Stimulated activated naive CD8-positive, alpha-beta T cell treated with anti-CD3 and anti-CD28 coated beads, Interleukin-15, Interleukin-2, amounts not matched to agents 100 ng/mL and 50 ng/mL, for 24 hours (primary cell): ENCODE results near the gene HLA-DRA.

ENCODE experiments used
- H3K27ac Mint-ChIP-seq: one replicate; pipeline ENCODE4 v1.8.0; 2021; ENCODE audit warnings: mild to moderate bottlenecking, mixed read lengths
- H3K27me3 Mint-ChIP-seq: one replicate; pipeline ENCODE4 v1.8.0; 2021; ENCODE audit warnings: mixed read lengths
- H3K36me3 Mint-ChIP-seq: one replicate; pipeline ENCODE4 v1.8.0; 2021; ENCODE audit warnings: low read depth, mixed read lengths
- H3K4me1 Mint-ChIP-seq: one replicate; pipeline ENCODE4 v1.8.0; 2021; ENCODE audit warnings: low read depth, mixed read lengths
- H3K4me3 Mint-ChIP-seq: one replicate; pipeline ENCODE4 v1.8.0; 2021; ENCODE audit warnings: mild to moderate bottlenecking, mixed read lengths
- H3K9me3 Mint-ChIP-seq: one replicate; pipeline ENCODE4 v1.8.0; 2021; ENCODE audit warnings: mixed read lengths

The HLA-DRA gene

GRCh38 chr6:32439602-32440214 lies at the start of gene HLA-DRA:
Gene HLA-DRA, plus strand, starts transcription at chr6:32439887. Its CDS starts 64 bp downstream, at chr6:32439951.
- Mint-ChIP-seq H3K4me3 (peak within 1 kb of the TSS; percentile 81), H3K4me1 (peaks cover 23% of the 10 kb centered on the region), H3K27ac (peak within 1 kb of the TSS; percentile 79), H3K36me3 (peaks cover 12% of the 10 kb centered on the region), H3K27me3 (peaks cover 22% of the 10 kb centered on the region), H3K9me3 (no peaks in the 10 kb centered on the region)

GRCh38 chr6:32391505-32391904 lies 48.2 kb upstream of the HLA-DRA start:
- no peak overlapping the region for H3K4me3 Mint-ChIP-seq
- peaks cover 5% of the 10 kb centered on the region for H3K4me1 Mint-ChIP-seq
- H3K36me3 Mint-ChIP-seq, result no peaks in the 10 kb centered on the region
- H3K27ac Mint-ChIP-seq, result no peak overlapping the region
- H3K27me3 Mint-ChIP-seq, result peaks cover 38% of the 10 kb centered on the region
- H3K9me3 Mint-ChIP-seq, result no peaks in the 10 kb centered on the region

- Mint-ChIP-seq H3K4me1 (peaks cover 10% of the 10 kb centered on the region), H3K27me3 (peaks cover 29% of the 10 kb centered on the region), H3K4me3 (no peak overlapping the region), H3K9me3 (no peaks in the 10 kb centered on the region), H3K27ac (no peak overlapping the region), H3K36me3 (no peaks in the 10 kb centered on the region)
Observed at GRCh38 chr6:32393665-32394420, 45.8 kb upstream of the HLA-DRA start.

DNA sequence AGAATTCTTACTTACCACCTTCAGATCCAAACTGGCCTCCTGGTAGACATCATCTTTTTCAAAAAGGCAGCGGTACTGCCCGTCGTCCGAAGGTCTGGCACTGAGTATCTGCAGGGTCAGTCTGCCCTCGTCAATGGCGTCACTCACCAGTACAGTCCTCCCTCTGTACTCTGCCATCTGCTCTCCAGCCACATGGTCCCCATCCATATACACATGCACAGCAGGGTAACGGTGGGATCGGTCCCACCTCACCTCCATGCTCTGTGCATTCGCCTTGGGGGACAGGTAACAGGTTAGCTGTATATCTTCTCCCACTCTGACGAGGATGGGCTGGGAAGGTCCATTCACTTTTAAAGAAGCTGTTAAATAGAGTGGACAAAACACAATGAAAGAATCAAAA lies 43.7 kb upstream of the HLA-DRA start:
- no peaks in the 10 kb centered on the region for H3K36me3 Mint-ChIP-seq
- peaks cover 10% of the 10 kb centered on the region for H3K4me1 Mint-ChIP-seq
- peaks cover 29% of the 10 kb centered on the region for H3K27me3 Mint-ChIP-seq
- H3K4me3 Mint-ChIP-seq, result no peak overlapping the region
- no peaks in the 10 kb centered on the region for H3K9me3 Mint-ChIP-seq
- H3K27ac Mint-ChIP-seq, result no peak overlapping the region

DNA sequence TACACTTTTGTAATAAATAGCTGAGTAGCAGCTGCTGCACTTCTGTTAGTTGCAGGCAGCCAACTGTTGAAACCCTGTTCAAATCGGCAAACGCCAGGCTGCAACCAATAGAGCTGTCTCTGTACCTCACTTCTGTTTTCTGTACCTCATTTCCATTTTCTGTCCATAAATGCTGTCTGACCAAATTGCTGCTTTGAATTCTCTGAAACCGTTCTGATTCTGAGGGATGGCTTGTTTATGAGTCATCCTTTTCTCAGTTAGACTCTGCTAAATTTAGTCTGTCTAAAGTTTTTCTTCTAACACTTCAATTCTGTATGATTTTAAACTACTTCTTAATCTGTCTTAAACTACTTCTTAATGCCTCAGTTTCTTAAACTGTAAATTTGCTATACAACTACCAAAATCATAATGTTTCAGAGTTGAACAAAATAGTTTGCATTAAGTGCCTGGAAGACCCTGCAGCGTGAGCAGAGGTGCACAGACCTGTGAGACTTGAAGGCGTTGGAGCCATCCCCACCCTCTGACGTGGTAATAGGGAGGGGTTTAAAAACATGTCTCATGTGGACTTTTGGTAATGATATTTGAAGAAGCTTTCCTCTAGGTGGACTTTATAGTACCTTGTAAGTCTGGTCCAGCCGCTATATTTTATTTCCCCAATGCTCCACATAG lies 42.3 kb upstream of the HLA-DRA start:
- H3K9me3 Mint-ChIP-seq, result no peaks in the 10 kb centered on the region
- H3K4me1 Mint-ChIP-seq, result peaks cover 10% of the 10 kb centered on the region
- H3K27ac Mint-ChIP-seq, result no peak overlapping the region
- H3K27me3 Mint-ChIP-seq, result peaks cover 29% of the 10 kb centered on the region
- H3K36me3 Mint-ChIP-seq, result no peaks in the 10 kb centered on the region
- H3K4me3 Mint-ChIP-seq, result no peak overlapping the region

DNA sequence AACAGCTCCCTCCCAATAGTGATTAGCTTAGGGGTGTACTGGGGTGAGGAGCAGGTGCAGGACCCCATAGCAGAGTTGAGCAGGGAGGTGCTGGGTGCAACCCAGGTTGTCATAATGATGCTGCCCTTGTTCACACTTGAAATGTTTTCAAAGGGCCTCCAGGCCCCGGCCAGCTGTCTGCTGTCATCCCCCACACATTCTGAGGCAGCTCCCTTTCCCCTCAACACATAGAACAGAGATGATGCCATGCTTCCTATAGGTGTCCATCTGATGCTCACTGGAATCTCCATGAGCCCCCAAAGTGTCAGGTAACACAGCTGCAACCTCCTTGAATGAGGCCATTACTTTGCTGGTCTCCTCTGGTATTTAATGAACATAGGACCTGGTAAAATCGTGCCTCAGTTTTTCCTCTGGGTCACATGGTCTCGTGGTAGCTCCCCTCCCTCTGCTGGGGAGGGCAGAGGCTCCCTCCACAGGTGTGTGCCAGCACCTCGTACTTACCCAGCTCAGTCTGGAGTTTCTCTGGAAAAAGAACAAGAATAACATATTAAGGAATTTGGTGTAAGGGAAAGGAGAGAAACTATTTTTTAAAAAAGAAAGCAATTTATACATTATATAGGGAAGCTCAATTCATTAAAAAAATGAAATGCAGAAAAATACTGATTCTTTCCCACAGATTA lies 38.3 kb upstream of the HLA-DRA start:
- no peak overlapping the region for H3K4me3 Mint-ChIP-seq
- H3K36me3 Mint-ChIP-seq, result no peaks in the 10 kb centered on the region
- H3K4me1 Mint-ChIP-seq, result peaks cover 5% of the 10 kb centered on the region
- no peaks in the 10 kb centered on the region for H3K9me3 Mint-ChIP-seq
- H3K27me3 Mint-ChIP-seq, result peaks cover 21% of the 10 kb centered on the region
- no peak overlapping the region for H3K27ac Mint-ChIP-seq

- no peaks in the 10 kb centered on the region for H3K4me1 Mint-ChIP-seq
- H3K9me3 Mint-ChIP-seq, result no peaks in the 10 kb centered on the region
- no peak overlapping the region for H3K4me3 Mint-ChIP-seq
- H3K27me3 Mint-ChIP-seq, result peaks cover 33% of the 10 kb centered on the region
- no peak overlapping the region for H3K27ac Mint-ChIP-seq
- H3K36me3 Mint-ChIP-seq, result no peaks in the 10 kb centered on the region
Observed at GRCh38 chr6:32402812-32403211, 36.9 kb upstream of the HLA-DRA start.

DNA sequence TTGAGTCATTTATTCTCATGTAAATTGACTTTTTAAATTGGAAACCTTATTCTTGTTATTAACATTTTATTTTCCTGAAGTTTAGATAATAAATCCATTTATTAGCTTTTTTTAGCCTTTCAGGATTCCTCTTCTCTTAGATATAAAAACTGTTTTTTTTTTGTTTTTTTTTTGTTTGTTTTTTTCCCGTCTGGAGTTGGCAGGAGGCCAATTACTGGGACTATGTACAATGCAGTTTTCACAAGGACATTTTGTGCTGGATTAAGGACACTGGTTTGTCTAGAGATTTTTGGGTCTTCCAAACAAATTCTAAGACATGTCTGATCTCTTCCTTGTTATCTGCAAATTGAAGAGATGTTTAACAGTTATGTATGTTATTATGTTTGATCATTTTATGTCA lies 34.0 kb upstream of the HLA-DRA start:
- H3K27ac Mint-ChIP-seq, result no peak overlapping the region
- H3K9me3 Mint-ChIP-seq, result no peaks in the 10 kb centered on the region
- peaks cover 33% of the 10 kb centered on the region for H3K27me3 Mint-ChIP-seq
- H3K36me3 Mint-ChIP-seq, result no peaks in the 10 kb centered on the region
- no peak overlapping the region for H3K4me3 Mint-ChIP-seq
- no peaks in the 10 kb centered on the region for H3K4me1 Mint-ChIP-seq

DNA sequence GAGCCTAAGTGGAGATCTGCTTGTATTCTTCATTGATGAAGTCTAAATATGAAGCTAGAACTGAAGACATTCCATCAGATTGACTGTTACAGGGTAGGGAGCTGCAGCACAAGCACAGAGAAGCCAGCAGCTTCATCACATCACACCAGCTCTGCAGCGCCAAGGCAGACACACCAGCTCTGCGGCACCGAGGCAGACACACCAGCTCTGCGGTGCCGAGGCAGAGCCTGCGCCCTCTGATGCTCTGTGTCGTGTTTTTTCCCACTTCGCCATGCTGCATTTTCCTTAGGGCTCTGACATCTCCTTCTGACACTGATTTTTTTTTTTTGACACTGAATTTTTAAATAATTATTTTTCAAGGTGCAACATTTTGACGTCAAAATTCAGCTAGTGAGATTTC lies 33.5 kb upstream of the HLA-DRA start:
- Mint-ChIP-seq H3K27ac (no peak overlapping the region), H3K9me3 (no peaks in the 10 kb centered on the region), H3K4me3 (no peak overlapping the region), H3K36me3 (no peaks in the 10 kb centered on the region), H3K4me1 (no peaks in the 10 kb centered on the region), H3K27me3 (peaks cover 37% of the 10 kb centered on the region)

- Mint-ChIP-seq H3K4me3 (no peak within 1 kb of the TSS), H3K27ac (no peak within 1 kb of the TSS), H3K27me3 (peaks cover 37% of the 10 kb centered on the region), H3K36me3 (no peaks in the 10 kb centered on the region), H3K4me1 (no peaks in the 10 kb centered on the region), H3K9me3 (no peaks in the 10 kb centered on the region)
Observed at GRCh38 chr6:32406857-32407256, 32.8 kb upstream of the HLA-DRA start, which contains the start of gene BTNL2. Gene BTNL2, minus strand, starts transcription at chr6:32407181. Its CDS starts 58 bp downstream, at chr6:32407123.

DNA sequence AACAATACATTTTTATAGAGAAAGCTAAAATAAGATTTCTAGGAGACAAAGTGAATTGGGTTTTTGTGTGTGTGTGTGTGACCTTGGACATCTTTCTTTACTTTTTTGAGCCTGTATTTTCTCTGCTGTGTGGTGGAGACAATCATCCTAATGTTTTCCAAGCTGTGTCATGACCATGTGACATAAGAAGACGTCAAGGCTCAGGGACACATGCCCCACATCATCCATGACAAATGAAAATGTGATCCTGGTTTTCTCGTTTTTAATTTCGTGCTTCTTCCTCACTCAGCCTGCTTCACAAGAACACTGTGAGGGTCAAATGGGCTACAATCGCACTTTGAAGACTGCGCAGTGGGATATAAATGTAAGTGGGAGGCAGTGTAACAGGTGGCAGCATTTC lies 28.8 kb upstream of the HLA-DRA start:
- peaks cover 5% of the 10 kb centered on the region for H3K4me1 Mint-ChIP-seq
- H3K36me3 Mint-ChIP-seq, result no peaks in the 10 kb centered on the region
- H3K9me3 Mint-ChIP-seq, result no peaks in the 10 kb centered on the region
- H3K27me3 Mint-ChIP-seq, result peaks cover 51% of the 10 kb centered on the region
- H3K27ac Mint-ChIP-seq, result no peak overlapping the region
- no peak overlapping the region for H3K4me3 Mint-ChIP-seq

DNA sequence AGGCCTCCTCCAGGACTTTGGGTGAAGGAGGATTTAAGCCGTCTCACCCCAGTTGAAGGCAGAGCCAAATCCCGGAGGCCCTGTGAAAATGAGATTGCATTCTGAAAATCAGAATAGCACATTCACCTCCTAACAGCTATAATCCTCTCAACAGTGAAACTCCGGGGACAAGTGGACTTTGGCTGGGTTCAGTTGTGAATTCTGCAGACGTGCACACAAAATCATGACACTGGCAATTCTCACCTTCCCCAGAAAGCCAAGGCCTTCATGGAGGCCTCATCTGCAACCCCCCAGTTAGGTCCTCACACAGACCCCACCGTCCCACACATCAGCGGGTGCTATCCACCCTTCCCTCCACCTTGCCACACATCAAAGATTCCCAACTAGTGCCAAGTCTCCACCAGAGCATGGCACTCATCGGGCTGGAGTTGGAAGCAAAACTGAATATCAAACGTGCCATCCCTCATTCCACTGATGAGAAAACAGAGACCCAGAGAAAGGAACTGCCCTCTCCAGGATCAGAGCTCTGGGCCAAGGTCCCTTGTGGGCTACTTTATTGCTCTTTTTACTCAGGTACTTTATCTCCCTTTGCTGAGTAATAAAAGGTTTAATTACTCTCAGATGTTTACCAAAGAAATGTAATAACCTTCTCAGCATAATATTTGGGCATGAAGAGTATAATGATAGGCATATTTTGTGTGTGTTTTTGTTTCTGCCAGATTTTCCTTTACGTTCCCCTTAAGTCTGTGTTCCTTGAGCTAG lies 27.9 kb upstream of the HLA-DRA start:
- Mint-ChIP-seq H3K27ac (no peak overlapping the region), H3K9me3 (no peaks in the 10 kb centered on the region), H3K4me1 (peaks cover 5% of the 10 kb centered on the region), H3K27me3 (peaks cover 51% of the 10 kb centered on the region), H3K4me3 (no peak overlapping the region), H3K36me3 (no peaks in the 10 kb centered on the region)

DNA sequence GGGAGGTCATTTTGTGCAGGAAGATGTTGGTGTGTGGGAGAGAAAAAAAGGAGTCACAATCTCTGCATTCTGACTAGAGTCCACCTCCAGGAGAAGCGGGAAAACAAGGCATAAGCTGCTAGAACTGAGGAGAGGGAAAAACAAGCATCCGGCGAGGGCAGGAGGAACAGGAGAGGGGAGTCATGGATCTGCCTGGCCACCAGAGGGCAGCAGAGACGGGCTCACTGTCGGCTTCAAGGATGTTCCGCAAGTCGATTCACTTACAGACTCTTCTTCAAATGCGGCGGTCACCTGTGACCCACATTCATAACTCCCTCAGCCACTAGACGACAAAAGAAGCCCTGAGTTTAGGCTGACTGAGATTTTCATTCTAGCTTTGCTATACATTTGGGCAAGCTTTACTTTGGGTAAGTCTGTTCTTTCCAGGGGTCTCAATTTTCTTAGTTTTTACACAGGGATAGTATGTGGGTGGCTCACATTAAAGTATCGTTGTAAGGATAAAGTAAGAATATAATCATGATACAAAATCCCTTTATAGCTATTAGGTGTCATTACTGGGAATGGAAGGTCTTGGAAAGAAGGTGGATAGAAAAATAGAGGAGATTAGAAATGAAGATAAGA lies 26.1 kb upstream of the HLA-DRA start:
- peaks cover 5% of the 10 kb centered on the region for H3K4me1 Mint-ChIP-seq
- H3K9me3 Mint-ChIP-seq, result no peaks in the 10 kb centered on the region
- H3K27me3 Mint-ChIP-seq, result peaks cover 41% of the 10 kb centered on the region

DNA sequence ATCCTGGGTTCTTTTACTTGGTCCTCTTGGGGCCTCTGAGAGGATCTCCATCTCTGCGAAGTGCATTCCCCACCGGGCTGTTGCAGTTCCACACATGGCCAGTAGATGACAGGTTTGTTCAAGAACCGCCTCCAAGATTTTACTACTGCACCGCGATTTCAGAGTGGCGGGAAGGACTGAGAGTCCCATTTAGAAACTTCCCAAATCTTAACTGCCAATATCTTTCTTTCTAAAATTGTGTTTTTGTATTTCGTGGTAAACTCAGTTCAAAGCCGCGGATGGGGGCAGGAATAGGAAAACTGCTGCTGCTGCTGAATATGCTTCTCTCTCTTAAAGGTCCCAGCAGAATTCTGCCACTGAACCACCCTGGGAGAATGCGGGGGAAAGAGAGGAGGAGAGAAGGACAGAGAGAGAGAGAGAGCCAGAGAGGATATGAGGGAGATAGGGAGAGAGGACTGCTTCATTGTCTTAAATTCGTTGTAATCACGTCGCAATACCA lies 24.1 kb upstream of the HLA-DRA start:
- Mint-ChIP-seq H3K4me3 (peak overlapping the region; percentile 27), H3K36me3 (no peaks in the 10 kb centered on the region), H3K9me3 (no peaks in the 10 kb centered on the region), H3K4me1 (peaks cover 5% of the 10 kb centered on the region), H3K27me3 (peaks cover 56% of the 10 kb centered on the region), H3K27ac (no peak overlapping the region)

More for the DNA sequence above, 26.1 kb upstream of the HLA-DRA start:
- H3K4me3 Mint-ChIP-seq, result no peak overlapping the region
- no peaks in the 10 kb centered on the region for H3K36me3 Mint-ChIP-seq
- no peak overlapping the region for H3K27ac Mint-ChIP-seq
